ENCODE measurements around the gene USP3.

GRCh38 chr15:63554337-63554927, 50.0 kb downstream of the USP3 start:
- no peak for TF ChIP-seq CTCF (IDR thresholded peaks at IDR 0.05; ENCODE audit: borderline replicate concordance, extremely low read depth, low read length, poor library complexity, severe bottlenecking)
- no peak for TF ChIP-seq EZH2 (IDR thresholded peaks at IDR 0.05; ENCODE audit: borderline replicate concordance, low read depth, low read length, severe bottlenecking)

All from DND-41 (cell line).